LHCN-M2 (cell line): ENCODE results near the gene DMD. TPM values are rescaled to one million over a fixed set of nuclear protein-coding genes. Genes with fewer than 3 reads are reported as not detected.
A peak's percentile ranks its signal among the peaks of the same experiment; 100 is the strongest.

Source experiments
- DNase-seq: peaks from one replicate; pipeline ENCODE4 v3.0.0-alpha.2; 2012; ENCODE audit warnings: low read depth
- total RNA-seq: library from RNA; depleted of rRNA; stranded (reverse); fragments of >200 nt; gene quantifications from 2 replicates; pipeline ENCODE4 v1.2.3, GENCODE V29; 2014

Gene DMD
- total RNA-seq, 1 experiment from 2014 or later, result 7.4 TPM

GRCh38 chrX:31190221-31190975, 2021.0 kb downstream of the DMD start:
- no peak for DNase-seq

- no peak for DNase-seq
Observed at GRCh38 chrX:31186693-31187338, 2024.5 kb downstream of the DMD start.

- DNase-seq, result no peak
Observed at GRCh38 chrX:31185884-31186283, 2025.5 kb downstream of the DMD start.

GRCh38 chrX:31181377-31182000, 2029.9 kb downstream of the DMD start:
- DNase-seq, result no peak

GRCh38 chrX:31179203-31179602, 2032.1 kb downstream of the DMD start:
- DNase-seq, result no peak

- DNase-seq, result peak; percentile 1
Observed at GRCh38 chrX:31178769-31179125, 2032.6 kb downstream of the DMD start.

GRCh38 chrX:31178064-31178768, 2033.1 kb downstream of the DMD start:
- no peak for DNase-seq

- DNase-seq, result no peak
Observed at GRCh38 chrX:31170792-31171191, 2040.6 kb downstream of the DMD start.

GRCh38 chrX:31168551-31168950, 2042.8 kb downstream of the DMD start:
- DNase-seq, result no peak

GRCh38 chrX:31166832-31167231, 2044.5 kb downstream of the DMD start:
- DNase-seq, result no peak

- DNase-seq, result no peak
Observed at GRCh38 chrX:31166416-31166815, 2044.9 kb downstream of the DMD start.

- no peak for DNase-seq
Observed at GRCh38 chrX:31165241-31166035, 2045.9 kb downstream of the DMD start.

- DNase-seq, result no peak
Observed at GRCh38 chrX:31154946-31155345, 2056.4 kb downstream of the DMD start.

- no peak for DNase-seq
Observed at GRCh38 chrX:31153475-31154047, 2057.8 kb downstream of the DMD start.

GRCh38 chrX:31147175-31147574, 2064.2 kb downstream of the DMD start:
- no peak for DNase-seq

- DNase-seq, result no peak
Observed at GRCh38 chrX:31139961-31140360, 2071.4 kb downstream of the DMD start.

- DNase-seq, result no peak
Observed at GRCh38 chrX:31138124-31138523, 2073.2 kb downstream of the DMD start.

GRCh38 chrX:31136144-31136611, 2075.2 kb downstream of the DMD start:
- DNase-seq, result no peak

GRCh38 chrX:31132821-31133241, 2078.5 kb downstream of the DMD start:
- no peak for DNase-seq

- DNase-seq, result peak; percentile 43
Observed at GRCh38 chrX:31130457-31131220, 2080.7 kb downstream of the DMD start.
